ENCODE measurements around the gene SLC22A23.

SLC22A23 gene

GRCh38 chr6:3489961-3490624 is 33.2 kb upstream of the SLC22A23 start:
- no peak for TF ChIP-seq JUND (IDR thresholded peaks at IDR 0.05; ENCODE audit: low read depth)
- in situ Hi-C loops (cut with HindIII; ENCODE audit: low pct_unique_long_range_greater_than_20kb, low sequenced_read_pairs) = no loop called here
- DNase-seq (ENCODE audit: low read depth in 1 of 2, low spot score in 1 of 2) = no peak

- in situ Hi-C loops (cut with HindIII; ENCODE audit: low pct_unique_long_range_greater_than_20kb, low sequenced_read_pairs) = no loop called here
- no peak for TF ChIP-seq JUND (IDR thresholded peaks at IDR 0.05; ENCODE audit: low read depth)
- DNase-seq (ENCODE audit: low read depth in 1 of 2, low spot score in 1 of 2) = no peak
Observed at GRCh38 chr6:3489027-3489757, 32.3 kb upstream of the SLC22A23 start.

GRCh38 chr6:3484946-3485345 is 28.1 kb upstream of the SLC22A23 start:
- TF ChIP-seq JUND (IDR thresholded peaks at IDR 0.05; ENCODE audit: low read depth) = no peak
- DNase-seq (ENCODE audit: low read depth in 1 of 2, low spot score in 1 of 2) = no peak
- in situ Hi-C loops (cut with HindIII; ENCODE audit: low pct_unique_long_range_greater_than_20kb, low sequenced_read_pairs) = no loop called here

- in situ Hi-C loops (cut with HindIII; ENCODE audit: low pct_unique_long_range_greater_than_20kb, low sequenced_read_pairs) = no loop called here
- DNase-seq (ENCODE audit: low read depth in 1 of 2, low spot score in 1 of 2) = no peak
- TF ChIP-seq JUND (IDR thresholded peaks at IDR 0.05; ENCODE audit: low read depth) = no peak
Observed at GRCh38 chr6:3484192-3484591, 27.3 kb upstream of the SLC22A23 start.

GRCh38 chr6:3483675-3484074 is 26.8 kb upstream of the SLC22A23 start:
- in situ Hi-C loops (cut with HindIII; ENCODE audit: low pct_unique_long_range_greater_than_20kb, low sequenced_read_pairs) = no loop called here
- no peak for TF ChIP-seq JUND (IDR thresholded peaks at IDR 0.05; ENCODE audit: low read depth)
- DNase-seq (ENCODE audit: low read depth in 1 of 2, low spot score in 1 of 2) = no peak

GRCh38 chr6:3482869-3483268 is 26.0 kb upstream of the SLC22A23 start:
- in situ Hi-C loops (cut with HindIII; ENCODE audit: low pct_unique_long_range_greater_than_20kb, low sequenced_read_pairs) = no loop called here
- no peak for DNase-seq (ENCODE audit: low read depth in 1 of 2, low spot score in 1 of 2)
- TF ChIP-seq JUND (IDR thresholded peaks at IDR 0.05; ENCODE audit: low read depth) = no peak

GRCh38 chr6:3481640-3482039 is 24.8 kb upstream of the SLC22A23 start:
- no peak for TF ChIP-seq JUND (IDR thresholded peaks at IDR 0.05; ENCODE audit: low read depth)
- in situ Hi-C loops (cut with HindIII; ENCODE audit: low pct_unique_long_range_greater_than_20kb, low sequenced_read_pairs) = no loop called here
- DNase-seq (ENCODE audit: low read depth in 1 of 2, low spot score in 1 of 2) = no peak

GRCh38 chr6:3480009-3480408 is 23.2 kb upstream of the SLC22A23 start:
- DNase-seq (ENCODE audit: low read depth in 1 of 2, low spot score in 1 of 2) = no peak
- no peak for TF ChIP-seq JUND (IDR thresholded peaks at IDR 0.05; ENCODE audit: low read depth)
- in situ Hi-C loops (cut with HindIII; ENCODE audit: low pct_unique_long_range_greater_than_20kb, low sequenced_read_pairs) = no loop called here

GRCh38 chr6:3473773-3474172 is 16.9 kb upstream of the SLC22A23 start:
- in situ Hi-C loops (cut with HindIII; ENCODE audit: low pct_unique_long_range_greater_than_20kb, low sequenced_read_pairs) = no loop called here
- DNase-seq (ENCODE audit: low read depth in 1 of 2, low spot score in 1 of 2) = no peak
- no peak for TF ChIP-seq JUND (IDR thresholded peaks at IDR 0.05; ENCODE audit: low read depth)

GRCh38 chr6:3471711-3472110 is 14.9 kb upstream of the SLC22A23 start:
- DNase-seq (ENCODE audit: low read depth in 1 of 2, low spot score in 1 of 2) = no peak
- TF ChIP-seq JUND (IDR thresholded peaks at IDR 0.05; ENCODE audit: low read depth) = no peak
- in situ Hi-C loops (cut with HindIII; ENCODE audit: low pct_unique_long_range_greater_than_20kb, low sequenced_read_pairs) = no loop called here

GRCh38 chr6:3471286-3471685 is 14.4 kb upstream of the SLC22A23 start:
- in situ Hi-C loops (cut with HindIII; ENCODE audit: low pct_unique_long_range_greater_than_20kb, low sequenced_read_pairs) = no loop called here
- DNase-seq (ENCODE audit: low read depth in 1 of 2, low spot score in 1 of 2) = no peak

GRCh38 chr6:3468585-3468984 is 11.7 kb upstream of the SLC22A23 start:
- no peak for TF ChIP-seq JUND (IDR thresholded peaks at IDR 0.05; ENCODE audit: low read depth)
- in situ Hi-C loops (cut with HindIII; ENCODE audit: low pct_unique_long_range_greater_than_20kb, low sequenced_read_pairs) = no loop called here
- DNase-seq (ENCODE audit: low read depth in 1 of 2, low spot score in 1 of 2) = no peak

More at GRCh38 chr6:3471286-3471685, 14.4 kb upstream of the SLC22A23 start:
- no peak for TF ChIP-seq JUND (IDR thresholded peaks at IDR 0.05; ENCODE audit: low read depth)

- DNase-seq (ENCODE audit: low read depth in 1 of 2, low spot score in 1 of 2) = no peak
- in situ Hi-C loops (cut with HindIII; ENCODE audit: low pct_unique_long_range_greater_than_20kb, low sequenced_read_pairs) = no loop called here
- TF ChIP-seq JUND (IDR thresholded peaks at IDR 0.05; ENCODE audit: low read depth) = no peak
Observed at GRCh38 chr6:3467996-3468395, 11.1 kb upstream of the SLC22A23 start.

Data from T47D (cell line).